Fibroblast of lung (primary cell): ENCODE measurements around the gene KRTAP9-9. TPM values are rescaled to one million over a fixed set of nuclear protein-coding genes. Genes with fewer than 3 reads are reported as not detected.

Experiments
- DNase-seq, 2 donors: peaks; one replicate each; pipeline versions ENCODE4 v3.0.0 to v3.0.0-alpha.2; 2010; ENCODE audit warnings: low read depth in 2 of 2
- H2AFZ ChIP-seq: 2 replicates; pipeline ENCODE4 v1.5.1; 2012; ENCODE audit warnings: low read length, control low read depth, inconsistent platforms
- H3K27ac ChIP-seq: 2 replicates; pipeline ENCODE4 v1.5.1; 2011; ENCODE audit warnings: low read length, control low read depth; ENCODE audit not compliant: insufficient read depth
- H3K27me3 ChIP-seq: 2 replicates; pipeline ENCODE4 v1.5.1; 2011; ENCODE audit warnings: mild to moderate bottlenecking, low read length; ENCODE audit not compliant: control insufficient read depth, insufficient read depth
- H3K36me3 ChIP-seq: 2 replicates; pipeline ENCODE4 v1.5.1; 2011; ENCODE audit warnings: low read length; ENCODE audit not compliant: control insufficient read depth, insufficient read depth
- H3K4me1 ChIP-seq: 2 replicates; pipeline ENCODE4 v1.5.1; 2011; ENCODE audit warnings: low read length; ENCODE audit not compliant: control insufficient read depth, insufficient read depth; ENCODE audit errors: extremely low read depth
- H3K4me2 ChIP-seq: 2 replicates; pipeline ENCODE4 v1.5.1; 2011; ENCODE audit warnings: low read length, control low read depth; ENCODE audit not compliant: insufficient read depth; ENCODE audit errors: extremely low read depth
- H3K4me3 ChIP-seq, 4 experiments: fragments of 200-600 bp in 1 of 4; sonication (generic) in 1 of 4; replicated peaks in 1 of 4; 2 replicates each; pipeline ENCODE4 v1.5.1; 2011 to 2016; ENCODE audit warnings: low read length in 4 of 4, low read depth in 3 of 4, mild to moderate bottlenecking in 3 of 4, control low read depth in 2 of 4, inconsistent platforms in 1 of 4, mixed read lengths in 1 of 4; ENCODE audit not compliant: insufficient read depth in 1 of 4; ENCODE audit errors: control extremely low read depth in 1 of 4
- H3K79me2 ChIP-seq: 2 replicates; pipeline ENCODE4 v1.5.1; 2012; ENCODE audit warnings: mild to moderate bottlenecking, low read length, inconsistent platforms; ENCODE audit not compliant: control insufficient read depth, insufficient read depth
- H3K9ac ChIP-seq: 2 replicates; pipeline ENCODE4 v1.5.1; 2011; ENCODE audit warnings: mild to moderate bottlenecking, low read length, control low read depth; ENCODE audit not compliant: insufficient read depth
- H3K9me3 ChIP-seq: 2 replicates; pipeline ENCODE4 v1.5.1; 2012; ENCODE audit warnings: low read depth, low read length; ENCODE audit not compliant: control insufficient read depth, insufficient read depth
- H4K20me1 ChIP-seq: 2 replicates; pipeline ENCODE4 v1.5.1; 2011; ENCODE audit warnings: low read length; ENCODE audit not compliant: control insufficient read depth, insufficient read depth; ENCODE audit errors: extremely low read depth
- CTCF ChIP-seq, 2 donors: IDR thresholded peaks in 1 of 2; conservative IDR thresholded peaks in 1 of 2; 1 replicate in 1 of 2; 2 replicates in 1 of 2; pipeline ENCODE4 v1.5.1; 2011 to 2012; ENCODE audit warnings: low read length in 2 of 2, control low read depth in 1 of 2, inconsistent platforms in 1 of 2, low read depth in 1 of 2, mild to moderate bottlenecking in 1 of 2
- EZH2 ChIP-seq: IDR thresholded peaks from 2 replicates; pipeline ENCODE4 v1.5.1; 2012; ENCODE audit warnings: low read length, control low read depth, mild to moderate bottlenecking; ENCODE audit errors: missing control alignments
- polyA plus RNA-seq, 2 donors: library from polyadenylated mRNA; depleted of rRNA in 1 of 2; stranded (reverse) in 1 of 2; unstranded in 1 of 2; fragments of >200 nt; gene quantifications; 2 replicates each; pipeline ENCODE4 v1.2.1, GENCODE V29; 2011 to 2012; ENCODE audit warnings: missing spikeins in 1 of 2
- total RNA-seq: library from RNA; depleted of rRNA; stranded (reverse); fragments of >200 nt; gene quantifications from 2 replicates; pipeline ENCODE4 v1.2.1, GENCODE V29; 2014

KRTAP9-9 gene
- total and polyA plus RNA-seq, 2 donors (not counting 1 experiment from before 2014, with no cell fraction given): not detected

GRCh38 chr17:41304091-41304490 is 48.9 kb downstream of the KRTAP9-9 start:
- no peaks in the 10 kb centered on the region for H3K9me3 ChIP-seq
- H3K4me3 ChIP-seq: no peak overlapping the region
- H3K79me2 ChIP-seq: no peaks in the 10 kb centered on the region
- H3K4me1 ChIP-seq: no peaks in the 10 kb centered on the region
- H3K36me3 ChIP-seq: no peaks in the 10 kb centered on the region
- no peak overlapping the region for H3K27ac ChIP-seq
- no peak overlapping the region for H2AFZ ChIP-seq
- no peak for DNase-seq
- H3K9ac ChIP-seq: no peak overlapping the region
- peaks cover 21% of the 10 kb centered on the region for H3K27me3 ChIP-seq
- H4K20me1 ChIP-seq: no peaks in the 10 kb centered on the region
- TF ChIP-seq EZH2 (no peak), CTCF (conservative IDR thresholded peaks at IDR 0.05 in 1 of 2, IDR thresholded peaks at IDR 0.05 in 1 of 2; ENCODE audit: low read depth in 1 of 2, low read length in 2 of 2) (no peak)
- no peak overlapping the region for H3K4me2 ChIP-seq

Other genes with a start within 250 kb of the KRTAP9-9 start
Only the 30 nearest of the 40 such genes appear.
- not detected in 2 replicates for gene KRTAP2-3, start 195.3 kb upstream of the KRTAP9-9 start, total RNA-seq
- gene KRTAP2-3, start 195.3 kb upstream of the KRTAP9-9 start, polyA plus RNA-seq: 0.84 and 2.6 TPM in 2 replicates
- gene KRTAP2-4, start 189.5 kb upstream of the KRTAP9-9 start, total RNA-seq: not detected in 2 replicates
- gene KRTAP2-4, start 189.5 kb upstream of the KRTAP9-9 start, polyA plus RNA-seq: not detected in 2 replicates
- not detected in 2 replicates for gene KRTAP4-7, start 171.2 kb upstream of the KRTAP9-9 start, total RNA-seq
- not detected in 2 replicates for gene KRTAP4-7, start 171.2 kb upstream of the KRTAP9-9 start, polyA plus RNA-seq
- not detected in 2 replicates for gene KRTAP4-8, start 157.2 kb upstream of the KRTAP9-9 start, total RNA-seq
- gene KRTAP4-8, start 157.2 kb upstream of the KRTAP9-9 start, polyA plus RNA-seq: not detected in 2 replicates
- not detected in 2 replicates for gene KRTAP4-16, start 153.2 kb upstream of the KRTAP9-9 start, total RNA-seq
- gene KRTAP4-16, start 153.2 kb upstream of the KRTAP9-9 start, polyA plus RNA-seq: not detected in 2 replicates
- gene KRTAP4-9, start 150.0 kb upstream of the KRTAP9-9 start, total RNA-seq: not detected in 2 replicates
- gene KRTAP4-9, start 150.0 kb upstream of the KRTAP9-9 start, polyA plus RNA-seq: not detected in 2 replicates
- not detected in 2 replicates for gene KRTAP4-11, start 137.0 kb upstream of the KRTAP9-9 start, total RNA-seq
- not detected in 2 replicates for gene KRTAP4-11, start 137.0 kb upstream of the KRTAP9-9 start, polyA plus RNA-seq
- gene KRTAP4-12, start 131.2 kb upstream of the KRTAP9-9 start, total RNA-seq: not detected in 2 replicates
- gene KRTAP4-12, start 131.2 kb upstream of the KRTAP9-9 start, polyA plus RNA-seq: 0.23 TPM in 1 of 2 replicates, not detected in the other
- not detected in 2 replicates for gene KRTAP4-6, start 114.8 kb upstream of the KRTAP9-9 start, total RNA-seq
- not detected in 2 replicates for gene KRTAP4-6, start 114.8 kb upstream of the KRTAP9-9 start, polyA plus RNA-seq
- gene KRTAP4-5, start 105.6 kb upstream of the KRTAP9-9 start, total RNA-seq: not detected in 2 replicates
- gene KRTAP4-5, start 105.6 kb upstream of the KRTAP9-9 start, polyA plus RNA-seq: not detected in 2 replicates
- not detected in 2 replicates for gene KRTAP4-4, start 94.6 kb upstream of the KRTAP9-9 start, total RNA-seq
- not detected in 2 replicates for gene KRTAP4-4, start 94.6 kb upstream of the KRTAP9-9 start, polyA plus RNA-seq
- not detected in 2 replicates for gene KRTAP4-3, start 87.2 kb upstream of the KRTAP9-9 start, total RNA-seq
- gene KRTAP4-3, start 87.2 kb upstream of the KRTAP9-9 start, polyA plus RNA-seq: not detected in 2 replicates
- gene KRTAP4-2, start 77.2 kb upstream of the KRTAP9-9 start, total RNA-seq: not detected in 2 replicates
- not detected in 2 replicates for gene KRTAP4-2, start 77.2 kb upstream of the KRTAP9-9 start, polyA plus RNA-seq
- not detected in 2 replicates for gene KRTAP4-1, start 70.5 kb upstream of the KRTAP9-9 start, total RNA-seq
- not detected in 2 replicates for gene KRTAP4-1, start 70.5 kb upstream of the KRTAP9-9 start, polyA plus RNA-seq
- gene KRTAP9-1, start 65.5 kb upstream of the KRTAP9-9 start, total RNA-seq: not detected in 2 replicates
- gene KRTAP9-1, start 65.5 kb upstream of the KRTAP9-9 start, polyA plus RNA-seq: not detected in 2 replicates
- gene KRTAP9-2, start 28.7 kb upstream of the KRTAP9-9 start, total RNA-seq: not detected in 2 replicates
- gene KRTAP9-2, start 28.7 kb upstream of the KRTAP9-9 start, polyA plus RNA-seq: not detected in 2 replicates
- not detected in 2 replicates for gene KRTAP9-3, start 22.9 kb upstream of the KRTAP9-9 start, total RNA-seq
- gene KRTAP9-3, start 22.9 kb upstream of the KRTAP9-9 start, polyA plus RNA-seq: not detected in 2 replicates
- not detected in 2 replicates for gene KRTAP9-8, start 17.4 kb upstream of the KRTAP9-9 start, total RNA-seq
- gene KRTAP9-8, start 17.4 kb upstream of the KRTAP9-9 start, polyA plus RNA-seq: not detected in 2 replicates
- gene KRTAP9-4, start 5.7 kb upstream of the KRTAP9-9 start, total RNA-seq: not detected in 2 replicates
- gene KRTAP9-4, start 5.7 kb upstream of the KRTAP9-9 start, polyA plus RNA-seq: not detected in 2 replicates
- not detected in 2 replicates for gene KRTAP9-6, start 10.0 kb downstream of the KRTAP9-9 start, total RNA-seq
- not detected in 2 replicates for gene KRTAP9-6, start 10.0 kb downstream of the KRTAP9-9 start, polyA plus RNA-seq
- gene KRTAP9-7, start 20.3 kb downstream of the KRTAP9-9 start, total RNA-seq: not detected in 2 replicates
- gene KRTAP9-7, start 20.3 kb downstream of the KRTAP9-9 start, polyA plus RNA-seq: not detected in 2 replicates
- gene KRTAP29-1, start 47.5 kb downstream of the KRTAP9-9 start, total RNA-seq: not detected in 2 replicates
- gene KRTAP29-1, start 47.5 kb downstream of the KRTAP9-9 start, polyA plus RNA-seq: not detected in 2 replicates
- gene KRTAP16-1, start 53.9 kb downstream of the KRTAP9-9 start, total RNA-seq: not detected in 2 replicates
- not detected in 2 replicates for gene KRTAP16-1, start 53.9 kb downstream of the KRTAP9-9 start, polyA plus RNA-seq
- not detected in 2 replicates for gene KRTAP17-1, start 60.3 kb downstream of the KRTAP9-9 start, total RNA-seq
- not detected in 2 replicates for gene KRTAP17-1, start 60.3 kb downstream of the KRTAP9-9 start, polyA plus RNA-seq
- gene KRT33A, start 95.4 kb downstream of the KRTAP9-9 start, total RNA-seq: not detected in 2 replicates
- gene KRT33A, start 95.4 kb downstream of the KRTAP9-9 start, polyA plus RNA-seq: not detected in 2 replicates
- not detected in 2 replicates for gene KRT33B, start 114.4 kb downstream of the KRTAP9-9 start, total RNA-seq
- not detected in 2 replicates for gene KRT33B, start 114.4 kb downstream of the KRTAP9-9 start, polyA plus RNA-seq
- under 0.01 TPM in 1 of 2 replicates, not detected in the other for gene KRT34, start 126.9 kb downstream of the KRTAP9-9 start, total RNA-seq
- gene KRT34, start 126.9 kb downstream of the KRTAP9-9 start, polyA plus RNA-seq: 0.45 and 1.00 TPM in 2 replicates
- gene KRT31, start 142.2 kb downstream of the KRTAP9-9 start, total RNA-seq: not detected in 2 replicates
- not detected in 2 replicates for gene KRT31, start 142.2 kb downstream of the KRTAP9-9 start, polyA plus RNA-seq
- not detected in 2 replicates for gene KRT37, start 169.2 kb downstream of the KRTAP9-9 start, total RNA-seq
- not detected in 2 replicates for gene KRT37, start 169.2 kb downstream of the KRTAP9-9 start, polyA plus RNA-seq
- gene KRT38, start 185.6 kb downstream of the KRTAP9-9 start, total RNA-seq: under 0.01 TPM in 1 of 2 replicates, not detected in the other
- 0.02 and 0.07 TPM in 2 replicates for gene KRT38, start 185.6 kb downstream of the KRTAP9-9 start, polyA plus RNA-seq